Bone marrow (tissue), 2 donors: ENCODE results near the gene EEPD1.
"Not testable (repeated sequence)": the region's sequence is repeated elsewhere in the genome, so short reads cannot be mapped to it uniquely, and the experiment has no call there.

Experiments
- DNase-seq, 2 donors: peaks; one replicate each; lab custom pipeline; 2025; lab: John Stamatoyannopoulos, UW

The EEPD1 gene

GRCh38 chr7:36128448-36129047 lies 24.5 kb upstream of the EEPD1 start:
- no peak for DNase-seq

- no peak for DNase-seq
Observed at GRCh38 chr7:36129048-36129534, 24.0 kb upstream of the EEPD1 start.

GRCh38 chr7:36130236-36130945 lies 22.7 kb upstream of the EEPD1 start:
- DNase-seq: no peak

- DNase-seq: no peak
Observed at GRCh38 chr7:36131026-36131425, 22.0 kb upstream of the EEPD1 start.

- no peak for DNase-seq
Observed at GRCh38 chr7:36131499-36131898, 21.6 kb upstream of the EEPD1 start.

GRCh38 chr7:36132012-36132411 lies 21.0 kb upstream of the EEPD1 start:
- DNase-seq: no peak

- DNase-seq: no peak
Observed at GRCh38 chr7:36135700-36136099, 17.4 kb upstream of the EEPD1 start.

GRCh38 chr7:36137258-36137657 lies 15.8 kb upstream of the EEPD1 start:
- DNase-seq: no peak

GRCh38 chr7:36137754-36138153 lies 15.3 kb upstream of the EEPD1 start:
- DNase-seq: no peak

- DNase-seq: no peak
Observed at GRCh38 chr7:36138209-36138608, 14.8 kb upstream of the EEPD1 start.

GRCh38 chr7:36141351-36141750 lies 11.7 kb upstream of the EEPD1 start:
- DNase-seq: no peak

GRCh38 chr7:36141850-36142249 lies 11.2 kb upstream of the EEPD1 start:
- no peak for DNase-seq

GRCh38 chr7:36144189-36144588 lies 8.9 kb upstream of the EEPD1 start:
- DNase-seq: no peak

GRCh38 chr7:36145686-36146085 lies 7.4 kb upstream of the EEPD1 start:
- DNase-seq: no peak

GRCh38 chr7:36147361-36147760 lies 5.7 kb upstream of the EEPD1 start:
- no peak for DNase-seq

GRCh38 chr7:36148422-36149065 lies 4.5 kb upstream of the EEPD1 start:
- no peak for DNase-seq

GRCh38 chr7:36149240-36149639 lies 3.8 kb upstream of the EEPD1 start:
- not testable (repeated sequence) for DNase-seq

GRCh38 chr7:36149694-36150452 lies 3.2 kb upstream of the EEPD1 start:
- DNase-seq: no peak

- DNase-seq: no peak
Observed at GRCh38 chr7:36151921-36152755, 916 bp upstream of the EEPD1 start.

GRCh38 chr7:36153571-36154097 lies 580 bp downstream of the EEPD1 start:
- no peak for DNase-seq
